Heart left ventricle (tissue), 13 donors: ENCODE measurements around the gene C4B.

ENCODE experiments used
- POLR2A ChIP-seq, 2 donors: fragments of 450-650 bp; IDR thresholded peaks; one replicate each; pipeline ENCODE4 v1.6.1; 2017; ENCODE audit warnings: antibody characterized with exemption in 2 of 2, mild to moderate bottlenecking in 2 of 2, moderate library complexity in 2 of 2
- TF ChIP-seq, protein P1 (sequence below), 12 donors: fragments of 200-600 bp; sonication (generic) in 4 of 12; IDR thresholded peaks; one replicate each; pipeline versions ENCODE4 v1.5.0 to v1.8.0; 2018 to 2022; ENCODE audit warnings: antibody characterized with exemption in 12 of 12, mild to moderate bottlenecking in 5 of 12
- donor health status: ischemic (EF 13 %, LVEDD 7.1; RV severe dilation, severe dysfunction).
- donor health status: DM: no; HTN: yes; CAD: no.
- donor health status: DM: no; HTN: no; CAD: no.
- donor health status: ischemic (EF 25% LVEDD 6.9; RV normal size, moderate dysfunction).
- donor health status: ischemic (EF 25% LVEDD 5.7; RV mildly dilated, moderate dysfunction).
- donor health status: ischemic (EF 35%, LVEDD 5.7; RV mildly dilated, moderate dysfunction).
- donor health status: nonischemic (EF 11% LVEDD 7.7; RV severe dilation, severe dysfunction).
- donor health status: DM: yes; HTN: yes; CAD: no.
- donor health status: PGD.
- donor health status: ischemic (EF 29% LVEDD 5.4; RV normal size, mild dysfunction).
- donor health status: nonischemic (EF 23%, LVEDD 6.1; RV moderate dilation, normal function).

DNA sequence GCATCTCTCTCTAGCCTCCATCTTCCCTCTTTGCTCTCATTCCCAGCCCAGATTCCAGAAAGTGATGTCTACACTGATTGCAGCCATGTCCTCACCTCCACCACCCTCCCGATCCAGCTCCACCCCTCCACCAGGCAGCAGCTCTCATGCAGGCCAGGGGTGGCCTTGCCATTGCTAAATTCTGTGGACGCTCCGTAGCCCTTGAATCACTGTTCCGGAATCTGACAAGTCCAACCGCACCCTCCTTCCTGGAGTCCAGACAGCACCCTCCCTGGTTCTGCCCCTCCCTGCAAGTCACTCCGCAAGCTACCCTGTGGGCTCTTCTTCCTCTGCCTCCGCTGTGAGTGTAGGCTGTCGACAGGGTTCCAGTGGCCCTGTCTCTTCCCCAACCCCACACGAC lies 68.3 kb downstream of the C4B start:
- TF ChIP-seq, protein P1, sequence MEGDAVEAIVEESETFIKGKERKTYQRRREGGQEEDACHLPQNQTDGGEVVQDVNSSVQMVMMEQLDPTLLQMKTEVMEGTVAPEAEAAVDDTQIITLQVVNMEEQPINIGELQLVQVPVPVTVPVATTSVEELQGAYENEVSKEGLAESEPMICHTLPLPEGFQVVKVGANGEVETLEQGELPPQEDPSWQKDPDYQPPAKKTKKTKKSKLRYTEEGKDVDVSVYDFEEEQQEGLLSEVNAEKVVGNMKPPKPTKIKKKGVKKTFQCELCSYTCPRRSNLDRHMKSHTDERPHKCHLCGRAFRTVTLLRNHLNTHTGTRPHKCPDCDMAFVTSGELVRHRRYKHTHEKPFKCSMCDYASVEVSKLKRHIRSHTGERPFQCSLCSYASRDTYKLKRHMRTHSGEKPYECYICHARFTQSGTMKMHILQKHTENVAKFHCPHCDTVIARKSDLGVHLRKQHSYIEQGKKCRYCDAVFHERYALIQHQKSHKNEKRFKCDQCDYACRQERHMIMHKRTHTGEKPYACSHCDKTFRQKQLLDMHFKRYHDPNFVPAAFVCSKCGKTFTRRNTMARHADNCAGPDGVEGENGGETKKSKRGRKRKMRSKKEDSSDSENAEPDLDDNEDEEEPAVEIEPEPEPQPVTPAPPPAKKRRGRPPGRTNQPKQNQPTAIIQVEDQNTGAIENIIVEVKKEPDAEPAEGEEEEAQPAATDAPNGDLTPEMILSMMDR (IDR thresholded peaks at IDR 0.05): no peak
- no peak for TF ChIP-seq POLR2A (IDR thresholded peaks at IDR 0.05)
